GM19193 (cell line): ENCODE data around the gene TIGD1.

Source experiments
- POLR2A ChIP-seq: IDR thresholded peaks from 4 replicates; pipeline ENCODE4 v1.6.1; 2011; ENCODE audit not compliant: insufficient read depth, insufficient read length; ENCODE audit errors: extremely low read depth

Gene TIGD1

DNA sequence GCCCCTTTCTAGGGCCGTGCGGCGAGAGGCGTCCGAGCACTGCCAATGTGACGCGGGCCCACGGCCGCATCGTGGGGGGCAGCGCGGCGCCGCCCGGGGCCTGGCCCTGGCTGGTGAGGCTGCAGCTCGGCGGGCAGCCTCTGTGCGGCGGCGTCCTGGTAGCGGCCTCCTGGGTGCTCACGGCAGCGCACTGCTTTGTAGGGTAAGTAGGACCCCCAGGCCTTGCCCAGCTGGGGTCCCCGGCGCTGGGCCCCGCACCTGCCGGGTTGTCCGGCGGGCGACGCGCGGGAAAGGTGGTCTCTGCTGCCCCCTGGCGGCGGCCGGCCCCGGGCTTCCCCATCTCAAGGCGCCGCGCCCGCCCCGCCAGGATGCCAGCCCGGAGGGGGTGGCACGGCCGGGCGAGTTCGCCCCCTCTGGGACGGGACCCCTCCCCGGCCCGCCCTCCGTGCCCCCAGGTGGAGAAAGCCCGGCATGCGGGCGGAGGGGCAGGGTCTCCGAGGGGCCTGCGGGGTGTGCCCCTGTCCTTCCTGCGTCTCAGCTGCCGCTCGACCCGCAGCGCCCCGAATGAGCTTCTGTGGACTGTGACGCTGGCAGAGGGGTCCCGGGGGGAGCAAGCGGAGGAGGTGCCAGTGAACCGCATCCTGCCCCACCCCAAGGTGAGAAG is 28.3 kb downstream of the TIGD1 start:
- no peak for TF ChIP-seq POLR2A

GRCh38 chr2:232521098-232521497 is 29.3 kb downstream of the TIGD1 start:
- no peak for TF ChIP-seq POLR2A

DNA sequence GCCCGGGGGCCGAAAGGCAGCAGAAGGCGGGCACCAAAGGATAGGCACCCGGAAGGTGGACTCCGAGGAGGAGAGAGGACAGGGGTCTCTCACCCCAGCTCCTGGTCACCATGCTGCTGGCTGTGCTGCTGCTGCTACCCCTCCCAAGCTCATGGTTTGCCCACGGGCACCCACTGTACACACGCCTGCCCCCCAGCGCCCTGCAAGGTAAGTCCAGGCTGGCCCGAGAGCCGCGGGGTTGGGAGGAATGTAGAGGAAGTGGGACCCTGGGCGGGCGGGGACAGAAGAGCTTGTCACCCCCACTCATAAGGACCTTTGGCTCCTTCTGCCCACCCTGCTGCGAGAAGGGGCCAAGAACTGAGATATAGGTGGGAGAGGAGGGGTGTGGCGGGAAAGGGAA is 29.9 kb downstream of the TIGD1 start:
- TF ChIP-seq POLR2A = no peak

DNA sequence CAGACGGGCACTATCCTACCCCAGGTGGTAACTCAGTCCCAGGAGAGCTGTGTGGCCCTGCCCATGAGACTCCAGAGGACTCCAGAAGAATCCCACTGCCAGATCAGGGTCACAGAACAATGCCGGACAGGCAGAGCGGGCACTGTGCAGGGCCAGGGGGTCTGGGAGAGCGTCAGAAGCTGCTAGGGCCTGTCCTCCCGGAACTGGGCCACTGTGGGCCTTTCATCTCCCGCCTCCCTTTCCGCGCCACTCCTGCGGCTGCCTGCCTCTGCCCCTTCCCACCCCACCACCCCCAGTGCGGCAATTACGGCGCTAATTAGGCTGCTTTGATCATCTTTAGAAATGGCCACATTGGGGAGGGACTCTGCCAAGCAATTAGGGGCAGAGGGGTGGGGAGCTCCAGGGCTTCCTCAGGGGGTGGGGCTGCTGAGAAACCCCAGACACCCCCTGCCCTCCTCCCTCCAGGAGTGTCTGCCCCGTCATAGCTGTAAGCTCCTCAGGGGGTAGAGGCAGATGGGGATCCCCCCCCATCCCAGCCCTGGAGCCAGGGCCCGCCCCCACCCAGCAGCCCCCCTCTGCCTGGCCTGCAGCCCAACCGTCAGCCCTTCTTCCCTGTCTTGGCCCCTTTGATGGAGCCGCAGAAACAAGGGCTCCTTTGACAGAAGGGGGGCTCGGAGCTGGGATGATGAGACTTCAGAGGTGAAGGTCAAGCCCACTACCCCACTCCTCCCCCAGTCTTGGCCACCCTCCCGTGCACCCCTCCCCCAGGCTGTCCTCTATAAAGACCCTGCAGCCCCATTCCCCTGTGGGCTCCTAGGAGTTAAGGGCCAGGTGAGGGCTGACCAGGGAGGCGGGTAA is 30.5 kb downstream of the TIGD1 start, which contains the start of gene PRSS56:
Gene PRSS56 (plus strand): TSS at position 808 of the 858 bp plus-strand sequence. CDS start 211 bp downstream, outside the sequence.
- no peak for TF ChIP-seq POLR2A

GRCh38 chr2:232518844-232519243 is 31.5 kb downstream of the TIGD1 start:
- no peak for TF ChIP-seq POLR2A

- TF ChIP-seq POLR2A = no peak
Observed at GRCh38 chr2:232516551-232516950, 33.8 kb downstream of the TIGD1 start.

- TF ChIP-seq POLR2A = no peak
Observed at GRCh38 chr2:232515639-232516038, 34.7 kb downstream of the TIGD1 start.

DNA sequence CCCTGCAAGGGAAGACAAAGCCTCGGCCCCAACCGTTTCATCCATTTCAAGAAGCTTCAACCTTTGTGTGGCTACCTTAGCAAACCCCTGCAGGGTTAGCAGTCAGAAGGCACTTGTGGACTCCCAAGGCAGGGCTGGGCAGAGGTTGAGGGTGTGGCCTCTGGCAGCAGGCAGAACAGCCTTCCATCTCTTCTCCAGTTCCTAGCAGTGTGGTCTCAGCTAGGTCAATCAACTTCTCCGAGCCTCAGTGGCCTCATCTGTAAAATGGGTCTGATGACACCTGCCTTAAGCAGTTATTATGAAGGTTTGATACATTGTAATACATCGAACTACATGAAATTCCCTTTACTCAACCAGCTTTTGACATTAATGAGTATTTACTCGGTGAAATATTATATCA is 37.0 kb downstream of the TIGD1 start:
- no peak for TF ChIP-seq POLR2A

GRCh38 chr2:232512602-232513001 is 37.8 kb downstream of the TIGD1 start:
- no peak for TF ChIP-seq POLR2A

- TF ChIP-seq POLR2A = no peak
Observed at GRCh38 chr2:232511336-232511890, 38.9 kb downstream of the TIGD1 start.

GRCh38 chr2:232508251-232508650 is 42.1 kb downstream of the TIGD1 start:
- no peak for TF ChIP-seq POLR2A

GRCh38 chr2:232506709-232507108 is 43.6 kb downstream of the TIGD1 start:
- TF ChIP-seq POLR2A = no peak

- TF ChIP-seq POLR2A = no peak
Observed at GRCh38 chr2:232505856-232506255, 44.5 kb downstream of the TIGD1 start.

DNA sequence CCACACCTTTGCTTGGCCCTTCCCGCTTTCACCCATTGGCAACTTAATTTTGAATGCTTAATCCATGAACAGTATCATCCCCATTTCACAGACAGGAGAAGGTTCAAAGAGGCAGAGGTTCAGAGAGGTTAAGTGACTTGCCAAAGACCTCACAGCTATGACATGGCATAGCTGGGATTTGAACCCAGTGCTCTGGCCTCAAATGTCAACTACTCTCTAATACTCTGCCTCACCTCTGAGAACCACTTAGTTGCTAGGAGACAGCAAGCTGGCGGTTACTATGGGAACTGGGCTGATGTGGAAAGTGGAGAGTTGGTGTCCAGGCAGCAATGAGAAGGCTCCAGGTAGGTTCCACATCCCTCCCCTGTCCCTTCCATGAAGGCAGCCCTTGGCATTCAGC is 45.9 kb downstream of the TIGD1 start:
- no peak for TF ChIP-seq POLR2A

DNA sequence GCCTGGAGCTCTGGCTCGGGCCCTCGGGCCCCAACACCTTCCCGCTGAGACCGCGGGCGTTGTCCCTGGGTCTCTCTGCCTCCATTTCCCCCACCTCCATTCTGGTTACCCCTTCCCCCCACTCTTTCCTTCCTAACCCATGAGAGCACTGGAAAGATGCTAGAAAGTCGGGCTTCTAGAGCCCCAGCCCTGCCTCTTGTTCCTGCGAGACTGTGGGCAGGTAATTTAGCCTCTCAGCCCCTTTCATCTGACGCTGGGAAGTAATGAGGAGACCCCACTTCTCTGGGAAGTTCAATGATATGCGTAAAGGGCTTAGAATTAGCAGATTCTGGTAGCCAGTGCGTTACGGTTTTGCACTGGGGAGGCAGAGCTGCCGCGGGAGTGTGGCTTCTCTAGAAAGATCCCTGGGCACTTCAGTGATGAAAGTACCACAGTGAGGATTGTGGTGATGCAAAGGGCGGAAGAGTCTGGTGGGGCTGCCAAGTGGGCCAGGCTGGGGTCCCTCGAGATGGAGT is 46.5 kb downstream of the TIGD1 start:
- TF ChIP-seq POLR2A = no peak

DNA sequence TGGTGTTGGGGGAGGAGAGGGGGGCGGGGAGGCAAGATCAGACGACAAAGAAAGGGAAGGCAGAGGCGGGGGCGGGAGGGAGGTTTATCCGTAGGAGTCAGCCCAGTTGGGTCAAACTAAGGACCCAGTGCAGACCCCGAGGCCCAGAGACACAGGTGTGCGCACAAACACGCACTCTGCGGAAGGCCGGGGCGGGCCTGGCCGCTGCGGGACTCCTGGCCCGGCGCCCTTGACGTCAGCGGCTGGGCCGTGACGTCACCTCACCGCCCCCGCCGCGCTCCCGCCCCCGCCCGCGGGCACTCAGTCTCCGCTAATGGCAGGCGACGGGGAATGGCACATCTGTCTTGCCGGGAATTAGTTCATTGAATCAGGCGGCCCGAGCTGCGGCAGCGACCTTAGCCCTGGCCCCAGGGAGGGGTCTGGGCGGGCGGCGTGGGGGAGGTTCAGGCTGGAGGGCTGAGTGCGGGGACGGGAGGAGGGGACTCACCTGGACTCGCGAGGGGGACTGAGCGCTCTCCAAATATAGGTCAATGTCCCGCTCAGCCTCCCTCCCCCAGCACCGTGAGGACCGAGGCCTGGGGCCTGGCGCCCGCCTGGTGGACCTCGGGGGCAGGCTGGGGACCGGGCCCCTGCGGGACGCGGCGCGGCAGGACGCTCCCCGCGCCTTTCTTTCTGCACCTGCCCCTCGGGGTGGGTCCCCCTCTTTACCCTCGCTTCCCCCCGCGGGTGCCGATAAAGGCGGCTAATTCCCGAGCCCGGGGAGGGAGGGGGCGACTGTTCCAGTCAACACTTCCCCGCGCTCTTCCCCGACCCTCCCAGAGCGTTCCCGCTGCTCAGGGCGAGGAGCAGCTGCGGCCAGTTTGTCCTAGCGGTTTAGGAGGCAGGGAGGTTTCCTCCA is 47.2 kb downstream of the TIGD1 start:
- no peak for TF ChIP-seq POLR2A
